Naive B cell (primary cell): ENCODE measurements around the gene FAM221B. TPM values are rescaled to one million over a fixed set of nuclear protein-coding genes. Genes with fewer than 3 reads are reported as not detected.

Source experiments
- ATAC-seq, 2 donors: fragments of 150-1000 bp; cut with Tn5 transposase; 2 replicates each; pipeline ENCODE4 v1.10.0; 2021; ENCODE audit warnings: low read depth in 2 of 2, mild to moderate bottlenecking in 2 of 2, moderate library complexity in 2 of 2
- DNase-seq: peaks from one replicate; pipeline ENCODE4 v3.0.0; 2022
- H3K27ac Mint-ChIP-seq, 6 donors: one replicate each; pipeline ENCODE4 v1.8.0; 2020 to 2022; ENCODE audit warnings: mild to moderate bottlenecking in 6 of 6, mixed read lengths in 6 of 6, moderate library complexity in 5 of 6, inconsistent platforms in 2 of 6
- H3K27me3 Mint-ChIP-seq, 3 donors: one replicate each; pipeline ENCODE4 v1.8.0; 2021 to 2022; ENCODE audit warnings: mixed read lengths in 3 of 3, mild to moderate bottlenecking in 1 of 3
- H3K36me3 Mint-ChIP-seq, 2 donors: one replicate each; pipeline ENCODE4 v1.8.0; 2020 to 2022; ENCODE audit warnings: mixed read lengths in 2 of 2, inconsistent platforms in 1 of 2, mild to moderate bottlenecking in 1 of 2
- H3K4me1 Mint-ChIP-seq, 3 donors: one replicate each; pipeline ENCODE4 v1.8.0; 2020 to 2022; ENCODE audit warnings: mixed read lengths in 3 of 3, inconsistent platforms in 1 of 3, mild to moderate bottlenecking in 1 of 3, moderate library complexity in 1 of 3
- H3K4me3 Mint-ChIP-seq, 8 donors: one replicate each; pipeline ENCODE4 v1.8.0; 2020 to 2022; ENCODE audit warnings: mild to moderate bottlenecking in 8 of 8, mixed read lengths in 8 of 8, moderate library complexity in 8 of 8, inconsistent platforms in 2 of 8
- H3K9me3 Mint-ChIP-seq, 7 donors: one replicate each; pipeline ENCODE4 v1.8.0; 2020 to 2022; ENCODE audit warnings: mixed read lengths in 7 of 7, mild to moderate bottlenecking in 5 of 7, inconsistent platforms in 2 of 7, moderate library complexity in 1 of 7
- polyA plus RNA-seq, 6 donors: library from polyadenylated mRNA; unstranded; fragments of 300-500 nt; fragmentation: Illumina TruSeq; gene quantifications; one replicate each; pipeline ENCODE4 v1.2.3, GENCODE V29; 2021; ENCODE audit warnings: low read depth in 6 of 6

FAM221B gene
- polyA plus RNA-seq, 6 donors from 2014 or later, result not detected

GRCh38 chr9:35859310-35859989 is 30.9 kb upstream of the FAM221B start:
- peaks cover 13 to 40% (median 38%) of the 10 kb centered on the region in 3 donors for H3K27me3 Mint-ChIP-seq
- H3K4me1 Mint-ChIP-seq, result peaks cover 0 to 17% (median 7%) of the 10 kb centered on the region in 3 donors
- peak overlapping the region in 1 of 6 donors; percentile 82 for H3K27ac Mint-ChIP-seq
- DNase-seq (peak; percentile 20), ATAC-seq (peak; percentile 74 to 75)
- H3K36me3 Mint-ChIP-seq, result no peaks in the 10 kb centered on the region
- H3K9me3 Mint-ChIP-seq, result no peaks in the 10 kb centered on the region
- H3K4me3 Mint-ChIP-seq, result peak overlapping the region in 1 of 8 donors; percentile 37

DNA sequence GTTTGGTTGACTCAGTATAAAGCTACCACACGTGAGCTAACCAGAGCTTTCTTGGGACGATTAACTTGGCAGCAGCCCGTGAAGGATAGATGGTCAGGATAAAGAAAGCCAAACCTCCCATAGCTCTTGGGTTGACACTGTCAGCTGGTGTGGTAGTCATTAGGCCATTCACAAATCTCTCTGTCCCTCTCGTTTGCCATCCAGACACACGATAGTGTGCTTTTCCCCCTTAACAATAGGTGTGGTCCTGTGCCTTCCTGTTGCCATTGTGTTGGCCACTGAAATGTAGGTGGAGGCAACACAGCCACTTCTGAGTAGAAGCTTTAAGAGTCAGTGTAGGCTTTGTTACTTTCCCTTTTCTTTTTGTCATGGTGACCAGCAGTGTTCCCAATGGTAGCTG is 29.9 kb upstream of the FAM221B start:
- Mint-ChIP-seq H3K36me3 (no peaks in the 10 kb centered on the region), H3K4me3 (no peak overlapping the region), H3K27ac (peak overlapping the region in 1 of 6 donors; percentile 59), H3K27me3 (peaks cover 13 to 38% (median 35%) of the 10 kb centered on the region in 3 donors), H3K4me1 (peaks cover 0 to 17% (median 7%) of the 10 kb centered on the region in 3 donors), H3K9me3 (no peaks in the 10 kb centered on the region)
- DNase-seq, result no peak
- no peak for ATAC-seq

GRCh38 chr9:35856882-35857281 is 28.4 kb upstream of the FAM221B start:
- DNase-seq, result no peak
- H3K27me3 Mint-ChIP-seq, result peaks cover 9 to 26% (median 23%) of the 10 kb centered on the region in 3 donors
- H3K9me3 Mint-ChIP-seq, result no peaks in the 10 kb centered on the region
- H3K36me3 Mint-ChIP-seq, result no peaks in the 10 kb centered on the region
- no peak overlapping the region for H3K27ac Mint-ChIP-seq
- H3K4me1 Mint-ChIP-seq, result peaks cover 3 to 21% (median 7%) of the 10 kb centered on the region in 3 donors
- no peak for ATAC-seq
- no peak overlapping the region for H3K4me3 Mint-ChIP-seq

GRCh38 chr9:35856206-35856605 is 27.7 kb upstream of the FAM221B start:
- Mint-ChIP-seq H3K36me3 (no peaks in the 10 kb centered on the region), H3K9me3 (no peaks in the 10 kb centered on the region), H3K4me3 (no peak overlapping the region), H3K27me3 (peaks cover 5 to 19% (median 16%) of the 10 kb centered on the region in 3 donors), H3K4me1 (peaks cover 3 to 17% (median 7%) of the 10 kb centered on the region in 3 donors), H3K27ac (peak overlapping the region in 1 of 6 donors; percentile 41)
- ATAC-seq (no peak), DNase-seq (no peak)

DNA sequence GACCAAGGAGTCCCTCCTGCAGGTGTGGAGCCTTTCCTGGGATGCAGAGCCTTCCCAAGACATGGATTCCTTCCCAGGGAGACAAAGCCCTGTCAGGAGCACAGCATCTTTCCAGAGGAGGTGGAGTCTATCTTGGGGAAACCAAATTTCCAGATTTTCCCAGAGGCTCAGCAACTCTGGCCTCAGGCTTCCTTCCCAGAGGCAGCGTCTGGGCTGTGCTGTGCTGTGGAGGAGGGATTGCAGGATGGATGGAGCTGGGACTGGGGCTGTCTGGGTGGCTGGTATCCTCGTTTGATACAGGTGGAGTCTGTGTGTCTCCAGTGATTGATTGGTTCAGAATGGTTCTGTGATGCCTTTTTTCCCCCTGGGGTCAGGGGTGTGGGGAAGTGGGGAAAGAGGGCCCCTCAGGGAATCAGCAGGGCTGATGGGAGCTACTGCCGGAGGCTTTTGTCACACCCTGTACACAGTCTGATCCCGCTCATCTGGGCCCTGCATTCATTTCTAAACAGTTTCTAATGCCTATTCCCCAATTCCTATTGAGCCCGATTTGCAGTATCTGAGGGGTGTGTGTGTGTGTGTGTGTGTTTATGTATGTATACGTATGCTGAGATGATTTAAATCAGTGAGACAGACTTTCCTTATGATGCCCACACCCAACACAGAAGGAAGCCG is 25.7 kb upstream of the FAM221B start:
- no peaks in the 10 kb centered on the region for H3K36me3 Mint-ChIP-seq
- H3K4me3 Mint-ChIP-seq, result no peak overlapping the region
- peaks cover 3 to 15% (median 4%) of the 10 kb centered on the region in 3 donors for H3K4me1 Mint-ChIP-seq
- no peaks in the 10 kb centered on the region for H3K9me3 Mint-ChIP-seq
- peaks cover 0 to 15% (median 10%) of the 10 kb centered on the region in 3 donors for H3K27me3 Mint-ChIP-seq
- no peak for ATAC-seq
- H3K27ac Mint-ChIP-seq, result no peak overlapping the region
- no peak for DNase-seq

- Mint-ChIP-seq H3K27ac (no peak overlapping the region), H3K36me3 (no peaks in the 10 kb centered on the region), H3K4me1 (peaks cover 10 to 17% (median 14%) of the 10 kb centered on the region in 3 donors), H3K9me3 (no peaks in the 10 kb centered on the region), H3K27me3 (peaks cover 0 to 15% (median 10%) of the 10 kb centered on the region in 3 donors), H3K4me3 (peak overlapping the region in 1 of 8 donors; percentile 3)
- DNase-seq, result no peak
- ATAC-seq, result no peak
Measured at GRCh38 chr9:35852876-35853865, 24.6 kb upstream of the FAM221B start.

- ATAC-seq (no peak), DNase-seq (no peak)
- no peaks in the 10 kb centered on the region for H3K36me3 Mint-ChIP-seq
- no peaks in the 10 kb centered on the region for H3K9me3 Mint-ChIP-seq
- H3K27me3 Mint-ChIP-seq, result peaks cover 0 to 15% (median 10%) of the 10 kb centered on the region in 3 donors
- H3K4me3 Mint-ChIP-seq, result no peak overlapping the region
- H3K4me1 Mint-ChIP-seq, result peaks cover 18 to 25% (median 22%) of the 10 kb centered on the region in 3 donors
- H3K27ac Mint-ChIP-seq, result peak overlapping the region in 1 of 6 donors; percentile 78
Measured at GRCh38 chr9:35852267-35852815, 23.8 kb upstream of the FAM221B start.

DNA sequence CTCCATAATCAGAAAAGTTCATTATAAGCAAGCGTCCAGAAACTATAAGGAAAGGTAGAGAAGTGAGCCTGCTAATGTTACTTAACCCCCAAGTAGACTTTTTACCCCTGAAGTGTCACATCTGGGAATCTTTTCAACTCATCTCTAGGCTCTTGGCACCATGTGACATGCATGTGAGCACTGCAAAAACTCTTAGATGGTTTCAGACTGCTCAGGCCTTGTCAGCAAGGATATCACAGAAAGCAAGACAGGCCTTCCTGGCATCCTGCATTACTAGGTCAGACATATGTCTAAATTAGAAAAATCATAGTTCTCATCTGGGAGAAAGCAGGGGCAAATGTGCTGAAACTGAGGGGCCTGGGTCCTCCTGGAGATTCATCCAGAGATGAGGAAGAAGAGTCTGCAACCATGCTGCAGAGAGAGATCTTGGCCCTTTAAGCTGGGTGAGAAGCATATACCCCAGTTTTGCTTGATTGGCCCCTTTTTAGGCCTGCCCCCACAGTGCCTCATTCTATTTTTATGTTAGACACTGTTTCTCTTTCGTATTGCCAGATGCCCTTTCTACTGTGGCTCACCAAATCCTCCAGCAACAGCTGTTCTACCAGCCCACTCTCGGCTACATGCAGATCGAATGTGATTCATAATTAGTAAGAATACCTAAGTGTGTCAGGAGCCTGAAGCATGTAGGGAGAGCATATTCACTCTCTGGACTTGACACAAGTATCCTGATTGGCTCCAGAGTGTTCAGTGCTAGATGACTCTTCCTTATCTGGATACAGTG is 19.4 kb upstream of the FAM221B start:
- H3K27ac Mint-ChIP-seq, result peak overlapping the region in 4 of 6 donors; percentile 39 to 84 (median 69)
- peaks cover 46 to 60% (median 48%) of the 10 kb centered on the region in 3 donors for H3K4me1 Mint-ChIP-seq
- DNase-seq, result peak; percentile 66
- H3K9me3 Mint-ChIP-seq, result no peaks in the 10 kb centered on the region
- no peaks in the 10 kb centered on the region for H3K36me3 Mint-ChIP-seq
- H3K27me3 Mint-ChIP-seq, result no peaks in the 10 kb centered on the region
- peak overlapping the region; percentile 0 to 82 (median 60) for H3K4me3 Mint-ChIP-seq
- peak; percentile 68 for ATAC-seq

- Mint-ChIP-seq H3K4me3 (peak overlapping the region in 7 of 8 donors; percentile 23 to 78 (median 62)), H3K36me3 (no peaks in the 10 kb centered on the region), H3K9me3 (no peaks in the 10 kb centered on the region), H3K27me3 (no peaks in the 10 kb centered on the region), H3K27ac (peak overlapping the region in 4 of 6 donors; percentile 45 to 89 (median 58)), H3K4me1 (peaks cover 55 to 75% (median 62%) of the 10 kb centered on the region in 3 donors)
- ATAC-seq (no peak), DNase-seq (no peak)
Measured at GRCh38 chr9:35845824-35846771, 17.6 kb upstream of the FAM221B start.

DNA sequence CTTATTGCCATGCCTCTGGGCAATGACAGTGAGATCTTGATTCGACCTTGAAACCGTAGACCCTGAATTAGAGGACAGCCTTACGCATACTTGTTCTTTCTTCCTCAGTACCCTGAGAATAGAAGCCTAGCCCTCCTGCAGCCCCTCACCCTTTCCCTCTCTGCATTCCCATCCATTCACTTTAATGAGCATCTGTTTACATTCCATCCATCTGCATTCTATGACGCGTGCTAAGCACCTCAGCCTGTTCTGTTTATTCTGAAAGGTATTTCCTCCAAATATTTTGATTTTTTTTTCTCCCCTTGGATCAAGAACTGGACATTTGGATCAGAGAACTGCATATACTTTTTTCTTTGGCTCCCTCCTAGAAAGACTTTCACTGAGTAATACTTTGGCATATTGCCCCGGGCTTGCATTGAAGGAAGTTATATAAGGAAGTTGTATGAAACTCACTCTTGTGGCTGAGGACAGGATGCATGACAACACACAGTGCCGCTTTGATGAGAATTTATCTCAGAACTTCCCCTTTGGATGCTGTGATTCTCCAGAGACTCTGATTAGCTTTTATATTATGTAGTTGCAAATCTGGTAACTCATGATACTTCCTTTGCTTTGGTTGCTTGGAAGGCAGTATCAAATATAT is 16.2 kb upstream of the FAM221B start:
- peaks cover 0 to 2% (median 0%) of the 10 kb centered on the region in 7 donors for H3K9me3 Mint-ChIP-seq
- H3K4me3 Mint-ChIP-seq, result peak overlapping the region in 7 of 8 donors; percentile 2 to 68 (median 36)
- H3K27me3 Mint-ChIP-seq, result peaks cover 0 to 4% (median 0%) of the 10 kb centered on the region in 3 donors
- ATAC-seq, result peak; percentile 89 to 90
- peaks cover 65 to 86% (median 75%) of the 10 kb centered on the region in 3 donors for H3K4me1 Mint-ChIP-seq
- no peaks in the 10 kb centered on the region for H3K36me3 Mint-ChIP-seq
- DNase-seq, result peak; percentile 81
- H3K27ac Mint-ChIP-seq, result peak overlapping the region in 5 of 6 donors; percentile 7 to 70 (median 44)

DNA sequence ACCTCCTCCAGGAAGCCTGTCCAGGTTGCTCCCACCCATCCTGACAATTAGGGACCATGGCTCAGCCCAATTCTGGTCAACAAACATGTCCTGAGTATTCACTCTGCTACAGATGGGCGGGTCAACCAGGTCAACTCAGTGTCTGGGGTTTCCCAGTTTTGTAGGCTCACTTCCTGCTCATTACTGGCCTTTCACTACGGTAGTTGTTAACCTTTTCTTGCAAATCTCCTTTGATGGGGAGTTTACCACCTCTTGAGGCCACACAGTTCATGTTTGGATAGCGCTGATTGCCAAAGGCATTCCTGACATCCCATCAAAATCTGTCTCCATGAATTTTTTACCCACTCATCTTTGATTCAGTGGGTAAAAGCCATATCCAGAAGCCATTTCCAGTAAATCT is 14.3 kb upstream of the FAM221B start:
- ATAC-seq (no peak), DNase-seq (no peak)
- H3K4me3 Mint-ChIP-seq, result no peak overlapping the region
- no peaks in the 10 kb centered on the region for H3K36me3 Mint-ChIP-seq
- H3K4me1 Mint-ChIP-seq, result peaks cover 67 to 78% (median 68%) of the 10 kb centered on the region in 3 donors
- peak overlapping the region in 2 of 6 donors; percentile 62 to 64 for H3K27ac Mint-ChIP-seq
- peaks cover 0 to 5% (median 0%) of the 10 kb centered on the region in 3 donors for H3K27me3 Mint-ChIP-seq
- H3K9me3 Mint-ChIP-seq, result peaks cover 0 to 2% (median 0%) of the 10 kb centered on the region in 7 donors
